H9 (cell line): ENCODE measurements around the gene GNB1L. TPM values are rescaled to one million over a fixed set of nuclear protein-coding genes. Genes with fewer than 3 reads are reported as not detected.

Source experiments
- DNase-seq: peaks from one replicate; pipeline ENCODE4 v3.0.0-alpha.2; 2017
- H2AFZ ChIP-seq: one replicate; pipeline ENCODE4 v1.6.1; 2013; ENCODE audit warnings: mild to moderate bottlenecking, low read length, control low read depth, moderate library complexity
- H2AK5ac ChIP-seq: 2 replicates; pipeline ENCODE4 v1.6.1; 2013; ENCODE audit warnings: low read length, control low read depth, mixed read lengths; ENCODE audit not compliant: insufficient read length
- H2BK120ac ChIP-seq: one replicate; pipeline ENCODE4 v1.6.1; 2013; ENCODE audit warnings: low read depth, mild to moderate bottlenecking, low read length, control low read depth, inconsistent platforms; ENCODE audit not compliant: poor library complexity, severe bottlenecking
- H2BK12ac ChIP-seq: 2 replicates; pipeline ENCODE4 v1.6.1; 2013; ENCODE audit warnings: low read length, control low read depth, mixed read lengths, low read depth; ENCODE audit not compliant: insufficient read length
- H2BK15ac ChIP-seq: 2 replicates; pipeline ENCODE4 v1.6.1; 2013; ENCODE audit warnings: low read depth, low read length, control low read depth
- H2BK20ac ChIP-seq: one replicate; pipeline ENCODE4 v1.6.1; 2013; ENCODE audit warnings: low read depth, mild to moderate bottlenecking, low read length, control low read depth, inconsistent platforms; ENCODE audit not compliant: poor library complexity, severe bottlenecking
- H2BK5ac ChIP-seq: 2 replicates; pipeline ENCODE4 v1.6.1; 2013; ENCODE audit warnings: low read length, control low read depth, mixed read lengths; ENCODE audit not compliant: insufficient read length
- H3K14ac ChIP-seq: 2 replicates; pipeline ENCODE4 v1.6.1; 2013; ENCODE audit warnings: low read length, control low read depth; ENCODE audit not compliant: insufficient read depth
- H3K18ac ChIP-seq: 2 replicates; pipeline ENCODE4 v1.6.1; 2013; ENCODE audit warnings: low read depth, mild to moderate bottlenecking, mixed read lengths, low read length, control low read depth; ENCODE audit not compliant: insufficient read length
- H3K23ac ChIP-seq: 2 replicates; pipeline ENCODE4 v1.6.1; 2013; ENCODE audit warnings: low read length, control low read depth, mixed read lengths, low read depth; ENCODE audit not compliant: insufficient read length
- H3K23me2 ChIP-seq: 2 replicates; pipeline ENCODE4 v1.6.1; 2013; ENCODE audit warnings: low read depth, mild to moderate bottlenecking, mixed read lengths, low read length, control low read depth; ENCODE audit not compliant: insufficient read length, poor library complexity, severe bottlenecking
- H3K27ac ChIP-seq: 2 replicates; pipeline ENCODE4 v1.5.1; 2013; ENCODE audit warnings: low read length, control low read depth, mixed read lengths, low read depth; ENCODE audit not compliant: insufficient read length
- H3K27me3 ChIP-seq: 2 replicates; pipeline ENCODE4 v1.6.1; 2013; ENCODE audit warnings: low read length, control low read depth, inconsistent platforms; ENCODE audit not compliant: insufficient read depth
- H3K4ac ChIP-seq: 2 replicates; pipeline ENCODE4 v1.6.1; 2013; ENCODE audit warnings: low read depth, mild to moderate bottlenecking, control low read depth, inconsistent platforms, low read length, moderate library complexity
- H3K4me1 ChIP-seq: 2 replicates; pipeline ENCODE4 v1.6.1; 2013; ENCODE audit warnings: low read length, control low read depth, inconsistent platforms; ENCODE audit not compliant: insufficient read depth
- H3K4me2 ChIP-seq: 2 replicates; pipeline ENCODE4 v1.6.1; 2013; ENCODE audit warnings: low read length, control low read depth, mixed read lengths; ENCODE audit not compliant: insufficient read length, insufficient read depth
- H3K56ac ChIP-seq: 2 replicates; pipeline ENCODE4 v1.6.1; 2013; ENCODE audit warnings: low read depth, mild to moderate bottlenecking, mixed read lengths, low read length, control low read depth; ENCODE audit not compliant: insufficient read length
- H3K79me1 ChIP-seq: 2 replicates; pipeline ENCODE4 v1.6.1; 2013; ENCODE audit warnings: low read depth, mild to moderate bottlenecking, moderate library complexity, low read length, control low read depth, inconsistent platforms; ENCODE audit not compliant: insufficient read depth, poor library complexity, severe bottlenecking
- H3K79me2 ChIP-seq: 2 replicates; pipeline ENCODE4 v1.6.1; 2013; ENCODE audit warnings: low read length, control low read depth, inconsistent platforms; ENCODE audit not compliant: insufficient read depth
- H3K9ac ChIP-seq: 2 replicates; pipeline ENCODE4 v1.6.1; 2013; ENCODE audit warnings: low read length, control low read depth, mixed read lengths; ENCODE audit not compliant: insufficient read length; ENCODE audit errors: extremely low read depth
- H3K9me3 ChIP-seq: one replicate; pipeline ENCODE4 v1.6.1; 2013; ENCODE audit warnings: low read depth, low read length, inconsistent platforms; ENCODE audit not compliant: control insufficient read depth
- H3T11ph ChIP-seq: one replicate; pipeline ENCODE4 v1.6.1; 2013; ENCODE audit warnings: mild to moderate bottlenecking, low read length, control low read depth, inconsistent platforms
- H4K20me1 ChIP-seq: one replicate; pipeline ENCODE4 v1.6.1; 2013; ENCODE audit not compliant: control insufficient read depth, insufficient read length, insufficient read depth
- H4K5ac ChIP-seq: 2 replicates; pipeline ENCODE4 v1.6.1; 2013; ENCODE audit warnings: low read depth, mild to moderate bottlenecking, mixed read lengths, low read length, control low read depth; ENCODE audit not compliant: insufficient read length
- H4K8ac ChIP-seq: replicated peaks from 2 replicates; pipeline ENCODE4 v1.6.1; 2013; ENCODE audit warnings: low read length, control low read depth, mixed read lengths, low read depth; ENCODE audit not compliant: insufficient read length
- H4K91ac ChIP-seq: 2 replicates; pipeline ENCODE4 v1.6.1; 2013; ENCODE audit warnings: low read depth, mild to moderate bottlenecking, moderate library complexity, mixed read lengths, low read length, control low read depth; ENCODE audit not compliant: insufficient read length
- H3K27ac Mint-ChIP-seq, 3 experiments: 2 replicates in 2 of 3; 3 replicates in 1 of 3; pipeline ENCODE4 v1.8.0; 2020 to 2021; ENCODE audit warnings: mixed read lengths in 3 of 3, mild to moderate bottlenecking in 1 of 3, moderate library complexity in 1 of 3
- H3K27me3 Mint-ChIP-seq: 2 replicates; pipeline ENCODE4 v1.8.0; 2021; ENCODE audit warnings: low read depth, mild to moderate bottlenecking, moderate library complexity, mixed read lengths
- H3K36me3 Mint-ChIP-seq, 3 experiments: 2 replicates in 2 of 3; 3 replicates in 1 of 3; pipeline ENCODE4 v1.8.0; 2020 to 2021; ENCODE audit warnings: low read depth in 3 of 3, mixed read lengths in 3 of 3; ENCODE audit not compliant: insufficient read depth in 1 of 3
- H3K4me1 Mint-ChIP-seq, 2 experiments: 2 replicates each; pipeline ENCODE4 v1.8.0; 2020; ENCODE audit warnings: mixed read lengths in 2 of 2
- H3K4me3 Mint-ChIP-seq, 2 experiments: 2 replicates in 1 of 2; 3 replicates in 1 of 2; pipeline ENCODE4 v1.8.0; 2020 to 2021; ENCODE audit warnings: mild to moderate bottlenecking in 2 of 2, mixed read lengths in 2 of 2, moderate library complexity in 1 of 2
- H3K9me3 Mint-ChIP-seq, 2 experiments: 2 replicates in 1 of 2; 3 replicates in 1 of 2; pipeline ENCODE4 v1.8.0; 2020; ENCODE audit warnings: mild to moderate bottlenecking in 2 of 2, mixed read lengths in 2 of 2, moderate library complexity in 1 of 2
- WGBS: extraction: QIAGEN DNeasy Blood & Tissue Kit; methylation state at CpG from one replicate; pipeline ENCODE4 v1.1.7; 2013; ENCODE audit warnings: missing lambda C conversion rate, low lambda C conversion rate, mixed read lengths; ENCODE audit not compliant: insufficient read length; ENCODE audit errors: extremely low coverage; 5-methylcytosine and 5-hydroxymethylcytosine counted together
- total RNA-seq: library from RNA; stranded (reverse); gene quantifications from 2 replicates; pipeline ENCODE4 v1.2.1, GENCODE V29; 2021
- TF ChIP-seq, protein P1 (sequence below): fragments of 200-600 bp; sonication (generic); conservative IDR thresholded peaks from 3 replicates; pipeline ENCODE4 v1.8.0; 2021; ENCODE audit warnings: antibody characterized with exemption, mild to moderate bottlenecking

GNB1L gene
- total RNA-seq, 1 experiment from 2014 or later: 22.4 TPM

DNA sequence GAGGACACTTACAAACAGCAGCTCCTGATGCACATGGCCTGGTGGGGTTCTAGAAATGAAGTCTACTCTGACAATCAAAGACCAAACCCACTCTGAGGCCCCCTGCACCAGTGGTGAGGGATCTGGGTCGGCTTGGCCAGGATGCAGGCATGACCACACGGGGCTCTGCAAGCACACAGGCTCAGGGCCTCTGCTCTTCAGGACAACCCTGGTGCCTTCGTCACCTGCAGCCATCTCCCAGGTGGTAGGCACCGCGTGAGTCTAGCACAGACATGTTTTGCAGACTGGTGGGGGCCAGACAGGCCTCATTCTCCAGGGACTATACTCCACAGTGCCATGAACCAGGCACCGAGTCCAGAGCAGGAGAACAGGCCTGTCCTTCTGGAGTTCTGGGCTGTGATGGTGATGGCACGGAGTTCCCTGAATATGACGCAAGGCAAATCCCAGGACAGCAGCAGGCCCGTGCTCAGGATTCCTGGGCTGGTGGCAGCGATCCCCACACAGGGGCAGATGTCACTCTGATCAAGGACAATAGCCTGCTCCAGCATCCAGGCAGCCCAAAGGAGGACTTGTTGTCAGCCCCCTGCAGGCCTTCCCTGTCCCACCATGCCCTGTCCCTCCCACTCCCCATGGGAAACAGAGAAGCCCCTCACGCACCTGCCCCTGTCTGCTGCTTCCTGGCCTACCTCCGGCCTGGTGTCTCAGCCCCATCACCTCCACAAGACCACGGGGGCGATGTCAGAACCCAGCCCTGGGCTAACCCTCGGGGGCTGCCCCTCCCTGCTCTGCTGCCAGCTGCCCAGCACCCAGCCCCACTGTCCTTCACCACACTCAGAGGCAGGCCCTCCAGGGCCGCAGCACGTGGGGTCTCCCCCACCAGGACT is 36.1 kb downstream of the GNB1L start:
- Mint-ChIP-seq H3K27me3 (no peaks in the 10 kb centered on the region), H3K4me3 (no peak overlapping the region)
- H3K4me1 ChIP-seq: no peaks in the 10 kb centered on the region

More for the DNA sequence above, 36.1 kb downstream of the GNB1L start:
- peak; percentile 26 for DNase-seq
- Histone ChIP-seq H3K79me1 (no peaks in the 10 kb centered on the region), H2BK5ac (no peak overlapping the region), H4K8ac (no peak overlapping the region), H2BK20ac (no peak overlapping the region), H3K4me2 (no peak overlapping the region), H3K23ac (no peak overlapping the region), H4K5ac (no peak overlapping the region), H3K23me2 (no peaks in the 10 kb centered on the region), H3T11ph (no peak overlapping the region), H3K4ac (no peak overlapping the region), H4K20me1 (no peaks in the 10 kb centered on the region), H4K91ac (no peak overlapping the region), H2AFZ (no peak overlapping the region), H2AK5ac (no peak overlapping the region), H3K27ac (no peak overlapping the region), H3K9me3 (no peaks in the 10 kb centered on the region), H3K27me3 (no peaks in the 10 kb centered on the region), H3K14ac (no peak overlapping the region), H3K79me2 (no peaks in the 10 kb centered on the region), H2BK15ac (no peak overlapping the region), H2BK12ac (no peak overlapping the region), H3K56ac (no peak overlapping the region), H2BK120ac (no peak overlapping the region), H3K18ac (no peak overlapping the region), H3K9ac (no peak overlapping the region)
- H3K36me3 Mint-ChIP-seq: peaks cover 0 to 8% (median 0%) of the 10 kb centered on the region in 3 experiments; a peak in 3 of 7 replicates
- WGBS: no CpG with 5 or more reads among the region's 17 CpGs
- H3K27ac Mint-ChIP-seq: no peak overlapping the region; a peak in 1 of 7 replicates
- H3K4me1 Mint-ChIP-seq: peaks cover 0 to 4% of the 10 kb centered on the region in 2 experiments; a peak in 2 of 4 replicates
- TF ChIP-seq, protein P1, sequence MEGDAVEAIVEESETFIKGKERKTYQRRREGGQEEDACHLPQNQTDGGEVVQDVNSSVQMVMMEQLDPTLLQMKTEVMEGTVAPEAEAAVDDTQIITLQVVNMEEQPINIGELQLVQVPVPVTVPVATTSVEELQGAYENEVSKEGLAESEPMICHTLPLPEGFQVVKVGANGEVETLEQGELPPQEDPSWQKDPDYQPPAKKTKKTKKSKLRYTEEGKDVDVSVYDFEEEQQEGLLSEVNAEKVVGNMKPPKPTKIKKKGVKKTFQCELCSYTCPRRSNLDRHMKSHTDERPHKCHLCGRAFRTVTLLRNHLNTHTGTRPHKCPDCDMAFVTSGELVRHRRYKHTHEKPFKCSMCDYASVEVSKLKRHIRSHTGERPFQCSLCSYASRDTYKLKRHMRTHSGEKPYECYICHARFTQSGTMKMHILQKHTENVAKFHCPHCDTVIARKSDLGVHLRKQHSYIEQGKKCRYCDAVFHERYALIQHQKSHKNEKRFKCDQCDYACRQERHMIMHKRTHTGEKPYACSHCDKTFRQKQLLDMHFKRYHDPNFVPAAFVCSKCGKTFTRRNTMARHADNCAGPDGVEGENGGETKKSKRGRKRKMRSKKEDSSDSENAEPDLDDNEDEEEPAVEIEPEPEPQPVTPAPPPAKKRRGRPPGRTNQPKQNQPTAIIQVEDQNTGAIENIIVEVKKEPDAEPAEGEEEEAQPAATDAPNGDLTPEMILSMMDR: no peak
- no peaks in the 10 kb centered on the region for H3K9me3 Mint-ChIP-seq
